IMR-90 (cell line): ENCODE data around the gene CDC45. TPM values are rescaled to one million over a fixed set of nuclear protein-coding genes. Genes with fewer than 3 reads are reported as not detected.

ENCODE experiments used
- ATAC-seq: fragments of 200-7000 bp; cut with Tn5 transposase; 2 replicates; pipeline ENCODE4 v1.9.1; 2020; ENCODE audit warnings: low read depth, mild to moderate bottlenecking, moderate library complexity
- BruUV-seq: library from RNA; stranded (reverse); fragments of 400-500 nt; replicated peaks from 2 replicates; lab custom pipeline; 2021; lab: Mats Ljungman, UMichigan
- CTCF ChIA-PET: fragments of 300-600 bp; formaldehyde crosslinking; extraction: SDS; loops from one replicate; lab custom pipeline; 2021; ENCODE audit warnings: antibody characterized with exemption; lab: Yijun Ruan, JAX
- POLR2A ChIA-PET: fragments of 300-600 bp; sonication (Branson Sonifier 250); formaldehyde crosslinking; loops from one replicate; lab custom pipeline; 2022; ENCODE audit warnings: antibody characterized with exemption; ENCODE audit not compliant: unreplicated experiment; lab: Charles Lee
- DNase-seq: peaks from one replicate; pipeline ENCODE4 v3.0.0; 2013
- H2AFZ ChIP-seq: replicated peaks from 2 replicates; pipeline ENCODE3; 2013; ENCODE audit warnings: low read length, mild to moderate bottlenecking; ENCODE audit not compliant: poor library complexity
- H2AK5ac ChIP-seq: 2 replicates; pipeline ENCODE4 v1.6.1; 2013; ENCODE audit warnings: low read depth, low read length, inconsistent platforms
- H2AK9ac ChIP-seq: replicated peaks from 2 replicates; pipeline ENCODE3; 2013; ENCODE audit warnings: mild to moderate bottlenecking, low read depth, low read length, moderate library complexity; ENCODE audit not compliant: poor library complexity
- H2BK120ac ChIP-seq: 2 replicates; pipeline ENCODE4 v1.6.1; 2013; ENCODE audit warnings: low read depth, low read length, inconsistent platforms
- H2BK15ac ChIP-seq: 3 replicates; pipeline ENCODE4 v1.6.1; 2013; ENCODE audit warnings: low read depth, low read length, inconsistent platforms
- H2BK20ac ChIP-seq: 2 replicates; pipeline ENCODE4 v1.6.1; 2013; ENCODE audit warnings: low read depth, mild to moderate bottlenecking, inconsistent platforms, low read length, moderate library complexity
- H2BK5ac ChIP-seq: 2 replicates; pipeline ENCODE4 v1.6.1; 2013; ENCODE audit warnings: mild to moderate bottlenecking, low read depth, low read length, inconsistent platforms; ENCODE audit not compliant: poor library complexity, severe bottlenecking
- H3K14ac ChIP-seq: replicated peaks from 2 replicates; pipeline ENCODE4 v1.6.1; 2013; ENCODE audit warnings: low read depth, low read length, inconsistent platforms
- H3K18ac ChIP-seq: 2 replicates; pipeline ENCODE4 v1.6.1; 2013; ENCODE audit warnings: low read depth, low read length, control low read depth
- H3K23ac ChIP-seq: 2 replicates; pipeline ENCODE4 v1.6.1; 2013; ENCODE audit warnings: low read depth, low read length, inconsistent platforms
- H3K27ac ChIP-seq: 2 replicates; pipeline ENCODE4 v1.5.1; 2013; ENCODE audit warnings: mild to moderate bottlenecking, control low read depth, low read length; ENCODE audit not compliant: insufficient read depth
- H3K27me3 ChIP-seq: 2 replicates; pipeline ENCODE4 v1.6.1; 2013; ENCODE audit warnings: low read length; ENCODE audit not compliant: control insufficient read depth, insufficient read depth
- H3K36me3 ChIP-seq: 2 replicates; pipeline ENCODE4 v1.6.1; 2013; ENCODE audit warnings: low read length, mixed read lengths; ENCODE audit not compliant: control insufficient read depth, insufficient read depth
- H3K4ac ChIP-seq: 2 replicates; pipeline ENCODE4 v1.6.1; 2013; ENCODE audit warnings: low read depth, low read length, inconsistent platforms
- H3K4me1 ChIP-seq: 2 replicates; pipeline ENCODE4 v1.6.1; 2013; ENCODE audit warnings: low read length, mixed read lengths; ENCODE audit not compliant: control insufficient read depth, insufficient read depth
- H3K4me2 ChIP-seq: 2 replicates; pipeline ENCODE4 v1.6.1; 2013; ENCODE audit warnings: low read depth, mild to moderate bottlenecking, control low read depth, low read length, moderate library complexity
- H3K4me3 ChIP-seq: 2 replicates; pipeline ENCODE4 v1.5.1; 2013; ENCODE audit warnings: low read depth, mild to moderate bottlenecking, control low read depth, low read length, moderate library complexity; ENCODE audit not compliant: insufficient read depth
- H3K56ac ChIP-seq: 2 replicates; pipeline ENCODE4 v1.6.1; 2013; ENCODE audit warnings: low read length, inconsistent platforms; ENCODE audit not compliant: insufficient read depth; ENCODE audit errors: extremely low read depth
- H3K79me1 ChIP-seq, 2 experiments: 2 replicates each; pipeline ENCODE4 v1.6.1; 2013; ENCODE audit warnings: low read length in 2 of 2, inconsistent platforms in 1 of 2, low read depth in 1 of 2
- H3K9ac ChIP-seq: 2 replicates; pipeline ENCODE4 v1.6.1; 2013; ENCODE audit warnings: low read depth, low read length, control low read depth
- H3K9me1 ChIP-seq: 2 replicates; pipeline ENCODE4 v1.6.1; 2013; ENCODE audit warnings: low read length, inconsistent platforms; ENCODE audit not compliant: insufficient read depth
- H3K9me3 ChIP-seq: 2 replicates; pipeline ENCODE4 v1.6.1; 2013; ENCODE audit warnings: low read length; ENCODE audit not compliant: control insufficient read depth, insufficient read depth
- H4K20me1 ChIP-seq: 2 replicates; pipeline ENCODE4 v1.6.1; 2013; ENCODE audit warnings: low read length, inconsistent platforms; ENCODE audit not compliant: insufficient read depth
- H4K5ac ChIP-seq: 2 replicates; pipeline ENCODE4 v1.6.1; 2013; ENCODE audit warnings: mild to moderate bottlenecking, low read depth, low read length, control low read depth
- H4K8ac ChIP-seq, 2 experiments: 2 replicates each; pipeline ENCODE4 v1.6.1; 2013; ENCODE audit warnings: low read depth in 2 of 2, low read length in 2 of 2, control low read depth in 1 of 2, inconsistent platforms in 1 of 2
- H4K91ac ChIP-seq: 2 replicates; pipeline ENCODE4 v1.6.1; 2013; ENCODE audit warnings: low read depth, low read length, inconsistent platforms; ENCODE audit not compliant: insufficient read depth
- CEBPB ChIP-seq: IDR thresholded peaks from 2 replicates; pipeline ENCODE4 v1.6.1; 2012; ENCODE audit warnings: low read depth, low read length, improper control_type of control experiment
- ELK1 ChIP-seq: fragments of 150-350 bp; IDR thresholded peaks from 2 replicates; pipeline ENCODE4 v1.6.1; 2016; ENCODE audit warnings: low read depth, mild to moderate bottlenecking, low read length, moderate library complexity, borderline replicate concordance
- MAFK ChIP-seq: IDR thresholded peaks from 2 replicates; pipeline ENCODE4 v1.6.1; 2012; ENCODE audit warnings: low read depth, low read length, improper control_type of control experiment
- MAZ ChIP-seq: IDR thresholded peaks from 2 replicates; pipeline ENCODE4 v1.6.1; 2012; ENCODE audit warnings: low read depth, mild to moderate bottlenecking, low read length, improper control_type of control experiment, moderate library complexity, borderline replicate concordance
- MXI1 ChIP-seq: IDR thresholded peaks from 2 replicates; pipeline ENCODE4 v1.6.1; 2012; ENCODE audit warnings: low read depth, mild to moderate bottlenecking, low read length, moderate library complexity, borderline replicate concordance
- POLR2A ChIP-seq: IDR thresholded peaks from 2 replicates; pipeline ENCODE4 v1.6.1; 2012; ENCODE audit warnings: mild to moderate bottlenecking, low read depth, low read length
- RAD21 ChIP-seq: IDR thresholded peaks from 2 replicates; pipeline ENCODE4 v1.6.1; 2012; ENCODE audit warnings: low read length, improper control_type of control experiment
- RCOR1 ChIP-seq: IDR thresholded peaks from 2 replicates; pipeline ENCODE4 v1.6.1; 2012; ENCODE audit warnings: mild to moderate bottlenecking, low read length, improper control_type of control experiment; ENCODE audit not compliant: insufficient replicate concordance
- SMC3 ChIP-seq: fragments of 150-350 bp; IDR thresholded peaks from 2 replicates; pipeline ENCODE4 v1.6.1; 2016; ENCODE audit warnings: low read depth, mild to moderate bottlenecking, antibody characterized with exemption, low read length, moderate library complexity
- WGBS, 2 experiments: methylation state at CpG; one replicate each; pipeline versions ENCODE4 v1.1.5 to v1.1.7; 2013; ENCODE audit warnings: missing lambda C conversion rate in 2 of 2; ENCODE audit not compliant: insufficient read length in 1 of 2; ENCODE audit errors: extremely low coverage in 2 of 2; 5-methylcytosine and 5-hydroxymethylcytosine counted together
- dilution Hi-C: fragments of 300-500 bp; cut with HindIII; formaldehyde crosslinking; loops from one replicate; pipeline ENCODE4 v1.14.3; 2018; ENCODE audit warnings: low sequenced_read_pairs; ENCODE audit not compliant: unreplicated experiment
- in situ Hi-C: fragments of 300-500 bp; cut with MboI; formaldehyde crosslinking; loops from 3 replicates; pipeline ENCODE4 v1.14.3; 2019; ENCODE audit warnings: low sequenced_read_pairs, inconsistent platforms, mixed read lengths
- intact Hi-C: fragments of 100-400 bp; cut with micrococcal nuclease; formaldehyde crosslinking; loops from 2 replicates; pipeline ENCODE4 v1.10.0; 2022
- polyA plus RNA-seq, 3 experiments: library from polyadenylated mRNA; depleted of rRNA; stranded (reverse); fragments of >200 nt; gene quantifications; 2 replicates each; pipeline ENCODE4 v1.2.3, GENCODE V29; 2012; ENCODE audit warnings: low replicate concordance in 1 of 3
- total RNA-seq: library from RNA; depleted of rRNA; stranded (reverse); fragments of >200 nt; gene quantifications from 2 replicates; pipeline ENCODE4 v1.2.3, GENCODE V29; 2012

CDC45 gene
- total and polyA plus RNA-seq, 2 of the 4 experiments (the other 2 are of a cell fraction) = 22.7 to 44.6 TPM

GRCh38 chr22:19545935-19546207, 66.2 kb downstream of the CDC45 start:
- in situ Hi-C loops (no loop called here), intact Hi-C loops (no loop called here), dilution Hi-C loops (no loop called here)
- Histone ChIP-seq H3K56ac (no peak overlapping the region), H3K79me1 (no peaks in the 10 kb centered on the region), H3K27me3 (peaks cover 14% of the 10 kb centered on the region), H3K27ac (no peak overlapping the region), H2BK5ac (no peak overlapping the region), H2BK120ac (no peak overlapping the region), H2AFZ (no peak overlapping the region), H3K4me3 (no peak overlapping the region), H2BK15ac (no peak overlapping the region), H4K91ac (no peak overlapping the region), H3K9me3 (no peaks in the 10 kb centered on the region), H3K18ac (no peak overlapping the region), H3K36me3 (no peaks in the 10 kb centered on the region), H2AK9ac (no peak overlapping the region), H3K14ac (no peak overlapping the region), H3K4me1 (no peaks in the 10 kb centered on the region), H3K9ac (no peak overlapping the region), H3K4me2 (no peak overlapping the region), H3K4ac (no peak overlapping the region), H3K23ac (no peak overlapping the region), H2AK5ac (no peak overlapping the region), H4K20me1 (no peaks in the 10 kb centered on the region), H4K5ac (no peak overlapping the region), H2BK20ac (no peak overlapping the region), H4K8ac (no peak overlapping the region), H3K9me1 (no peaks in the 10 kb centered on the region)
- CTCF ChIA-PET = interaction anchor here (1.4 kb wide), 1 partner anchor 9 kb away, joined by 4 read pairs; no protein-coding TSS in a partner anchor
- no peak for DNase-seq
- POLR2A ChIA-PET = no interaction called here
- TF ChIP-seq RAD21 (no peak), MXI1 (no peak), POLR2A (no peak), MAZ (no peak), SMC3 (no peak), RCOR1 (no peak), CEBPB (no peak), ELK1 (no peak), MAFK (no peak)
- no peak for ATAC-seq
- WGBS, 2 experiments = no CpG with 5 or more reads among the region's 5 CpGs
- BruUV-seq = no TSS peak
